Measurements from ENCODE around the gene GRIN2A.
A peak's percentile ranks its signal among the peaks of the same experiment; 100 is the strongest.

The GRIN2A gene

DNA sequence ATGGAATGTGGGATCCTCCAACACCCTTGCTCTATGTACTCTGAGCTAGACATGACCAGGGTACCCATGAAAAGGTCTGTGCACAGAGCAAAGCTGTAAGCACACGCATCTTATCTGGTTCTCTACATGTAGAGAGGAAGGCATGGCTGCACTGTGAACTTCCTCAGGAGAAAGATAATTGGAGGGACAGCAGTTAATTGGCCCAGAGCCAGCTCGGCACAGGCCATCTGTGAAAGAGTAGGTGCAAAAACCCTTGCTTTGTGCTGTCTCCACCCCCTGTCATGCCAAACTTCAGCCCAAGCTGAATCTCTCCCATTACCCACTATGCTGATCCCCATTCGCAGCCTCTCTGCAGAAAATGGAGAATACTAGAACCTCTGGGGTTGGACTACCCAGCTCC lies 241.0 kb downstream of the GRIN2A start:
- intact Hi-C loops (cut with DNase I) = no loop called here
- no peak for DNase-seq

GRCh38 chr16:9934723-9935508 lies 247.3 kb downstream of the GRIN2A start:
- peak in 2 of 10 donors; percentile 73 to 82 for DNase-seq
- intact Hi-C loops (cut with DNase I) = no loop called here

GRCh38 chr16:9932919-9933653 lies 249.1 kb downstream of the GRIN2A start:
- no peak for DNase-seq
- intact Hi-C loops (cut with DNase I) = no loop called here

DNA sequence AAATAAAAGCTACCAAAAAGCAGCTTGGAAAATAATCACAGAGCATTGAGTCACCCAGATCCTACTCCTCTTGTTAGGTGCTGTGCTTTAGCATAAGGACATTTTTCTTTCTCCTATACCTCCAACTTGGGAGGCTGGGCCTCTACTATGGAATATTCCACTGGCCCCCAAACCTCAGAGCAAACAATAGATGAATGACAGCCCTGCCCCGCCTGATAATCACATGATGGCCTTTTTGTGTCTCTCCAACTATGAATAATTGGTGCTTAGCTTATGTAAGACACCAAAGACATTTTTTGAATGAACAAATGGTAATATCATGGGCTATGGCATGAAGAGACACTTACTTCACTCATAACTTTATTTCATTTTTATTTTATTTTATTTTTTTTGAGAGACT lies 250.2 kb downstream of the GRIN2A start:
- DNase-seq = no peak
- intact Hi-C loops (cut with DNase I) = no loop called here

DNA sequence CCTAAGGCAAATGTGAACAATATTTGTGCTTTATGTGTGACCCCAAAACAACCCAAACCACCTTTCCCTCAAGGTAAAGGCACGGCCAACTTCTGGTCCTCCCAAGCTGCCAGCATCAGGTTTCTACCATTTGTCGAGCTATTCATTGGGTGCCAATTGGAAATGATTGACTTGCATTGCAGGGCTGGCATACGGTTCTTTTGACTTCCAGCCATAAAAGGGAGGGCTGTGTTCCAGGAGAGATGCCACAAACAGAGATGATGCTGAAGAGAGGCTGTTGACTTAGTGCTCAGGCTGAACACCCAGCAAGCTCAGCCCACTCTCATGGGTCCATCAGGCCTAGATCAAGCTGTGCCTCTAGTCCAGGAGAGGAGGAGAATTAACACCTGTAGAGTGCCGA lies 252.4 kb downstream of the GRIN2A start:
- intact Hi-C loops (cut with DNase I) = no loop called here

GRCh38 chr16:9929313-9929712 lies 252.9 kb downstream of the GRIN2A start:
- no peak for DNase-seq
- intact Hi-C loops (cut with DNase I) = no loop called here

More for the DNA sequence above, 252.4 kb downstream of the GRIN2A start:
- no peak for DNase-seq

GRCh38 chr16:9922441-9922840 lies 259.8 kb downstream of the GRIN2A start:
- intact Hi-C loops (cut with DNase I) = no loop called here
- no peak for DNase-seq

- DNase-seq = no peak
- intact Hi-C loops (cut with DNase I) = no loop called here
These were observed 260.2 kb downstream of the GRIN2A start for GRCh38 chr16:9921997-9922396.

DNA sequence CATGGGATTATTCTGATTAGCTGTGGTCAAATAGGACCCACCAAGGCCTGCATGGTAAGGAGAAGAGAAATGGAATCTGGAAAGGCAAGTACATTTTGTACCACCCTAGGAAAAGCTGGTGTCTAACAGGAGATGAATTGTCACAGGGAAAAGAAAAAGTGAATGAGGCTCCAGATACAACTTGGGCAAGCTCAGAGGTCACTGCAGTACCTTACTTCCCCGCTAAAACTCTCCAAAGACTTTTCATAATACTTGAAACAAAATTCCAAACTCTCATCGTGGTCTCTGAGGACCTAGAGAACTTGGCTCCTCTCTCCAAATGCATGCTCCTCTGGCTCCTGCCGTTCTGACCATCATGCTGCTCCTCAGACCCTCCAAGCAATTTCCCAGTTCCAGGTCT lies 262.8 kb downstream of the GRIN2A start:
- intact Hi-C loops (cut with DNase I) = no loop called here
- no peak for DNase-seq

DNA sequence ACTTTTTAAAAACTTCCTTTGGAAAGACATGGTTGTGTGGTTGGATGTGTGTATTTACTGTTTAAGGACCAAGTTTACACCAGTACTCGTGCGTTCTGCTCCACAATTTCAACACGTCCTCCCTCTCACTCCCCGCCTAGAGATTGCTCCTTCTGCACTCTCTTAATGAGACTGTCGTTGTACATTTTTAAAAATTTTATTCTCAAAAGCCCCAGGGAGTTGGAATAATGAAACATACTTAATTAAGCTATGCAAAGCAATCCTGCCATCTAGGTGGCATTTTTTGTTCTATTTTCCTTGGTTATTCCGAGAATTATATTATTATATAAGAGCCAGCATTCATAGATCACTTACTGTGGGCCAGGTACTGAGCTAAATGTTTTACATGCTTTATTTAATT lies 264.5 kb downstream of the GRIN2A start:
- DNase-seq = no peak
- intact Hi-C loops (cut with DNase I) = no loop called here

DNA sequence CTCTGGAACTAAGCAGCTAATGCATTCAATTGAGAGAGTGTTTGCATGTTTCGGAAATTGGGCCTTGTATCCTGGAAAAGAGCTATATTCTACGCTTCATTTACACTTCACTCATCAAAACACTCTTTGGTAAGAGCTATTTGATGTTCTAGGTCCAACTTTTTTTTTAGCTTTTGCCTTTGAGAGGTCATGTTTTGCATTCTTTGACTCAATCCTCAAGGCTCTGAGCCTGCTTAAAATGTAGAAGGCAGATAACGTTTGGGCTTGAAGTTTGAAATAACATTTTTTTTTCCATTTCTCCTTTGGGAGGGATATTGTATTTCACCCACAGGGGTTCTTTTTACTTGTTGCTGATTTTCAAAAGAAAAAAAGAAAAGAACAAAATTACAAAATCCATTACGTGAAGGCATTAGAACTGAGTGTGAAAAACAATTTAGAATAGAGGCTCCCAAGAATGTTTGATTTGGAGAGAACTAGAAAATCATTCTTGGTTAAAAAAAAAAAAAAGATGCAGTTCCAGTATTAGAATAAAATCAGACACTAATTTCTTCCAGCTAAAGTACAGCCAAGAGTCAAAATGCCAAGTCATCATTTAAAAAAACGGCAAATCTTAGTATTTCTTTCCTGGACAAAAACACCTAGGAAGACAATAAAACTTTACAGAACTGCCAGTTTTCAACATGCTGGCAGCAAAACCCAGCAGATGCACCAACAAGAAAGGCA lies 268.5 kb downstream of the GRIN2A start:
- intact Hi-C loops (cut with DNase I) = no loop called here
- DNase-seq = no peak

GRCh38 chr16:9911989-9912388 lies 270.2 kb downstream of the GRIN2A start:
- intact Hi-C loops (cut with DNase I) = no loop called here
- no peak for DNase-seq

- intact Hi-C loops (cut with DNase I) = no loop called here
- DNase-seq = no peak
These were observed 271.0 kb downstream of the GRIN2A start for GRCh38 chr16:9911231-9911630.

DNA sequence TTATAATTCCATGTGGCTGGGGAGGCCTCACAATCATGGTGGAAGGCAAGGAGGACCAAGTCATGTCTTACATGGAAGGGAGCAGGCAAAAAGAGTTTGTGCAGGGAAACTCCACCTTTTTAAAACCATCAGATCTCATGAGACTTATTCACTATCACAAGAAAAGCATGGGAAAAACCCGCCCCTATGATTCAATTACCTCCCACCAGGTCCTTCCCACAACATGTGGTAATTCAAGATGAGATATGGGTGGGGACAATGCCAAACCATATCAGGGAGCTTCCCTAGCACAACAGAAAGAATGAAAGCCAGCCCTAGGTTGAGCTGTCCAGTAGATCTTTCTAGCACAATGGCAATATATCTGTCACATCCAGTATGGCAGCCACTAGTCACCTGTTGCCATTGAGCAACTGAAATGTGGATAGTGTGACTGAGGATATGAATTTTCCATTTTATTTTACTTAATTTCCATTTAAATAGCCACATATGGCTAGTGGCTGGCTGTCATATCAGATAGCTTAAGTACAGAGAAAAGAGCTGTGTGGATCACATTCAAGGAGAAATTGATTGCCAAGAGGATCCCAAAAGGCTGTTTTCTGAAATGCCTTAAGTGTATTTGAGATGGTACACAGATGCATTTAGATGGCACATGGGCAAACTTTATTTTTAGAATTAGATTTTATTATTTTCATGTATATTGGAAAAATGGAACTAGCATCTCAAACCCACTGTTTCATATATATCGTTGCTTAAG lies 273.0 kb downstream of the GRIN2A start:
- intact Hi-C loops (cut with DNase I) = no loop called here
- no peak for DNase-seq

GRCh38 chr16:9908613-9909012 lies 273.6 kb downstream of the GRIN2A start:
- peak in 7 of 10 donors; percentile 12 to 89 (median 55) for DNase-seq
- intact Hi-C loops (cut with DNase I) = no loop called here

DNA sequence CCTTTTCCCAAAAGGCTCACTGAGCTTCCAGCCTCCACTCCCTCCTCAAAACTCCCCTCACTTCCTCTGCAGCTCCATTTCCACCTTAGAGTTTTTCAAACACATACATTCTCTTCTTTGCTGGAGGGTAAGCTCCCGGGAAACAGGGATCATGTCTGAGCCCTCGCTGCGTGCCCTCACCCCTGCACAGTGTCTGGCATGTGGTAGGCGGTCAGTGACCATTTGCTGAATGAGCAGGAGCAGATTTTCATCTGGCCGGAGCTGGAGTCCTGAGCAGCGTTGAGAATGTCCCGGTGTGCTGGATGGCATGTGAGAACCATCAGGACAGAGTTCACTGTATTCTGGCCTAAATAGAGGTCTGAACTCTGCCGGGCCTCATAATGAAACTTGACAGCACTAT lies 274.5 kb downstream of the GRIN2A start:
- no peak for DNase-seq
- intact Hi-C loops (cut with DNase I) = no loop called here

- intact Hi-C loops (cut with DNase I) = no loop called here
- no peak for DNase-seq
These were observed 276.0 kb downstream of the GRIN2A start for GRCh38 chr16:9906218-9906617.

DNA sequence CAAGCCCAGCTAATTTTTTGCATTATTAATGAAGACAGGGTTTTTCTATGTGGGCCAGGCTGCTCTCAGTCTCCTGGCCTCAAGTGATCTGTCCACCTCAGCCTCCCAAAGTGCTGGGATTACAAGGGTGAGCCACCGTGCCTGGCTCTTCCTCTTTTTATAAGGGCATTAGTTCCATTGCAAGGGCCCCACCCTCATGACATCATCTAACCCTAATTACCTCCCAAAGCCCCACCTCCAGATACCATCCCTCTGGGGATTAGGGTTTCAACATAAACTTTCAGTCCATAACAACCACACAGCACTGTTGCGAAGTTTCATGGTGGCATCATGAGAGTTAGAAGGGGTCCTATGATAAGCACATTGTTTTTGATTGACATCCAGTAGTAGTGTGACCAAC lies 277.7 kb downstream of the GRIN2A start:
- DNase-seq = no peak

GRCh38 chr16:9900576-9900975 lies 281.7 kb downstream of the GRIN2A start:
- DNase-seq = no peak
- intact Hi-C loops (cut with DNase I) = no loop called here

More for the DNA sequence above, 277.7 kb downstream of the GRIN2A start:
- intact Hi-C loops (cut with DNase I) = no loop called here

- intact Hi-C loops (cut with DNase I) = no loop called here
These were observed 283.7 kb downstream of the GRIN2A start for GRCh38 chr16:9898555-9898954.

DNA sequence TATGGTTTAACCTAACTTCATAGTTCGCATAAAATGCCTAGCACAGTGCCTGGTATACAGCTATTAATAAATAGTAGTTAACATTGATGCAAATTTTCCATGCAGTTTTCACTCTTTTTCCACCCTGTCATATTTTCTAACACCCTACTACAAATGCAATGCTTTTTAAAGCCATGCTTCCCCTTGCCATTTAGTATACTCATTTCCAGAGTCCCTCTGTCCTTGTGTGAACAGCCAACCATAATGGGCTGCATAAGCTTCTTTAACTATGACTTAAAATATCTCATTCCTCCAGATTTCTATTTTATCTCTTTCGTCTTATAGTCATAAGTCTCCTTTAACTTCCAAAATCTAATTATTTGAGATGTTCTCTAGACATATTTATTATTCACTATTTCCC lies 284.1 kb downstream of the GRIN2A start:
- no peak for DNase-seq
- intact Hi-C loops (cut with DNase I) = no loop called here

More at GRCh38 chr16:9898555-9898954, 283.7 kb downstream of the GRIN2A start:
- no peak for DNase-seq
